HG02938 (cell line): ENCODE measurements around the gene SLC25A28.
A peak's percentile ranks its signal among the peaks of the same experiment; 100 is the strongest.

ENCODE experiments used
- ATAC-seq: cut with Tn5 transposase; IDR thresholded peaks from one replicate; pipeline ENCODE4 v1.9.1; 2021; ENCODE audit warnings: mild to moderate bottlenecking, moderate library complexity; ENCODE audit not compliant: unreplicated experiment

The SLC25A28 gene

GRCh38 chr10:99619851-99620710 is at the start of gene SLC25A28:
SLC25A28 (minus strand) TSS chr10:99620439; CDS start chr10:99620335, 104 bp downstream.
- peak; percentile 82 for ATAC-seq

- ATAC-seq = no peak
Observed at GRCh38 chr10:99667108-99667751, 47.0 kb upstream of the SLC25A28 start.

- no peak for ATAC-seq
Observed at GRCh38 chr10:99665304-99665703, 45.1 kb upstream of the SLC25A28 start.

GRCh38 chr10:99661377-99661763 is 41.1 kb upstream of the SLC25A28 start:
- no peak for ATAC-seq

- no peak for ATAC-seq
Observed at GRCh38 chr10:99660662-99661376, 40.6 kb upstream of the SLC25A28 start.

GRCh38 chr10:99659868-99660366 is 39.7 kb upstream of the SLC25A28 start:
- no peak for ATAC-seq

GRCh38 chr10:99659031-99659867 is 39.0 kb upstream of the SLC25A28 start, which contains the start of gene ENTPD7:
ENTPD7 (plus strand) TSS chr10:99659509; CDS start chr10:99659957, 448 bp downstream.
- peak; percentile 99 for ATAC-seq

- no peak for ATAC-seq
Observed at GRCh38 chr10:99658622-99659030, 38.4 kb upstream of the SLC25A28 start.

- ATAC-seq = no peak
Observed at GRCh38 chr10:99656199-99657064, 36.2 kb upstream of the SLC25A28 start.

- ATAC-seq = no peak
Observed at GRCh38 chr10:99654390-99655175, 34.3 kb upstream of the SLC25A28 start.

- ATAC-seq = no peak
Observed at GRCh38 chr10:99652800-99653390, 32.7 kb upstream of the SLC25A28 start.

- no peak for ATAC-seq
Observed at GRCh38 chr10:99648717-99649116, 28.5 kb upstream of the SLC25A28 start.

GRCh38 chr10:99647601-99648151 is 27.4 kb upstream of the SLC25A28 start:
- no peak for ATAC-seq

GRCh38 chr10:99633832-99634231 is 13.6 kb upstream of the SLC25A28 start:
- ATAC-seq = no peak

GRCh38 chr10:99631496-99631895 is 11.3 kb upstream of the SLC25A28 start:
- ATAC-seq = no peak

GRCh38 chr10:99630991-99631390 is 10.8 kb upstream of the SLC25A28 start:
- ATAC-seq = no peak

- ATAC-seq = no peak
Observed at GRCh38 chr10:99630433-99630832, 10.2 kb upstream of the SLC25A28 start.

- no peak for ATAC-seq
Observed at GRCh38 chr10:99629625-99629978, 9.4 kb upstream of the SLC25A28 start.
